GM23338 (cell line): ENCODE data around the gene SLC25A36. TPM values are rescaled to one million over a fixed set of nuclear protein-coding genes. Genes with fewer than 3 reads are reported as not detected.

Experiments
- ATAC-seq: fragments of 200-7000 bp; cut with Tn5 transposase; 3 replicates; pipeline ENCODE4 v1.9.1; 2020
- DNase-seq: peaks from one replicate; pipeline ENCODE4 v3.0.0-alpha.2; 2015; ENCODE audit warnings: low spot score
- H2AFZ ChIP-seq: fragments of 200-600 bp; sonication (generic); 2 replicates; pipeline ENCODE4 v1.8.0; 2016; ENCODE audit warnings: antibody characterized with exemption, mild to moderate bottlenecking, moderate library complexity
- H3F3A ChIP-seq: fragments of 200-600 bp; sonication (generic); replicated peaks from 2 replicates; pipeline ENCODE4 v1.8.0; 2017; ENCODE audit warnings: antibody characterized with exemption, mixed run types, low read depth
- H3K27ac ChIP-seq: fragments of 200-600 bp; sonication (generic); 2 replicates; pipeline ENCODE4 v1.6.1; 2016; ENCODE audit warnings: low read depth
- H3K27me3 ChIP-seq: fragments of 200-600 bp; sonication (generic); 2 replicates; pipeline ENCODE4 v1.8.0; 2016; ENCODE audit warnings: mild to moderate bottlenecking, mixed run types, moderate library complexity; ENCODE audit not compliant: insufficient read depth
- H3K36me3 ChIP-seq: fragments of 200-600 bp; sonication (generic); 2 replicates; pipeline ENCODE4 v1.8.0; 2016; ENCODE audit warnings: mild to moderate bottlenecking; ENCODE audit not compliant: insufficient read depth
- H3K4me1 ChIP-seq: fragments of 200-600 bp; sonication (generic); 2 replicates; pipeline ENCODE4 v1.8.0; 2016; ENCODE audit warnings: mild to moderate bottlenecking, moderate library complexity; ENCODE audit not compliant: insufficient read depth
- H3K4me2 ChIP-seq: fragments of 200-600 bp; sonication (generic); 2 replicates; pipeline ENCODE4 v1.7.1; 2017; ENCODE audit warnings: mixed run types
- H3K4me3 ChIP-seq: fragments of 200-600 bp; sonication (generic); 2 replicates; pipeline ENCODE4 v1.6.1; 2016; ENCODE audit warnings: mixed run types
- H3K79me2 ChIP-seq: fragments of 200-600 bp; sonication (generic); replicated peaks from 2 replicates; pipeline ENCODE4 v1.8.0; 2017; ENCODE audit warnings: mild to moderate bottlenecking; ENCODE audit not compliant: insufficient read depth
- H3K9me2 ChIP-seq: fragments of 200-600 bp; sonication (generic); 2 replicates; pipeline ENCODE4 v1.8.0; 2017; ENCODE audit not compliant: insufficient read depth
- H4K20me1 ChIP-seq: fragments of 200-600 bp; sonication (generic); replicated peaks from 2 replicates; pipeline ENCODE4 v1.8.0; 2017; ENCODE audit warnings: mild to moderate bottlenecking; ENCODE audit not compliant: insufficient read depth
- H3K27ac Mint-ChIP-seq: 2 replicates; pipeline ENCODE4 v1.8.0; 2020; ENCODE audit warnings: inconsistent platforms, mild to moderate bottlenecking, moderate library complexity, mixed read lengths
- H3K27me3 Mint-ChIP-seq: 3 replicates; pipeline ENCODE4 v1.8.0; 2022; ENCODE audit warnings: low read depth, mild to moderate bottlenecking, moderate library complexity, mixed read lengths, inconsistent platforms; ENCODE audit not compliant: insufficient read depth, poor library complexity
- H3K36me3 Mint-ChIP-seq: 3 replicates; pipeline ENCODE4 v1.8.0; 2021; ENCODE audit warnings: low read depth, mild to moderate bottlenecking, inconsistent platforms, moderate library complexity, mixed read lengths
- H3K4me1 Mint-ChIP-seq: 3 replicates; pipeline ENCODE4 v1.8.0; 2020; ENCODE audit warnings: mild to moderate bottlenecking, inconsistent platforms, mixed read lengths
- H3K4me3 Mint-ChIP-seq: 3 replicates; pipeline ENCODE4 v1.8.0; 2021; ENCODE audit warnings: moderate library complexity, mild to moderate bottlenecking, inconsistent platforms, mixed read lengths
- H3K9me3 Mint-ChIP-seq: 3 replicates; pipeline ENCODE4 v1.8.0; 2020; ENCODE audit warnings: moderate library complexity, mild to moderate bottlenecking, inconsistent platforms, mixed read lengths
- EZH2phosphoT487 ChIP-seq: fragments of 200-600 bp; sonication (generic); IDR thresholded peaks from one replicate; pipeline ENCODE4 v1.8.1; 2018; ENCODE audit warnings: antibody characterized with exemption; ENCODE audit not compliant: unreplicated experiment
- JUNB ChIP-seq: IDR thresholded peaks from one replicate; pipeline ENCODE4 v1.6.1; 2016; ENCODE audit warnings: antibody characterized with exemption; ENCODE audit not compliant: unreplicated experiment
- NANOG ChIP-seq: IDR thresholded peaks from 2 replicates; pipeline ENCODE4 v1.6.1; 2016; ENCODE audit warnings: antibody characterized with exemption, borderline replicate concordance
- STAT1 ChIP-seq: IDR thresholded peaks from one replicate; pipeline ENCODE4 v1.6.1; 2016; ENCODE audit warnings: antibody characterized with exemption; ENCODE audit not compliant: unreplicated experiment
- ZNF114 ChIP-seq: fragments of 250-450 bp; sonication (Bioruptor Pico); IDR thresholded peaks from 2 replicates; pipeline ENCODE4 v1.5.0; 2020; ENCODE audit warnings: mild to moderate bottlenecking, moderate library complexity
- polyA plus RNA-seq: library from polyadenylated mRNA; unstranded; fragments of >200 nt; fragmentation: Nextera tagmentation; extraction: Ambion mirVana; gene quantifications from 2 replicates; pipeline ENCODE4 v1.2.1, GENCODE V29; 2016
- total RNA-seq: library from RNA; depleted of rRNA; stranded (reverse); fragments of >200 nt; shearing (Covaris generic); gene quantifications from 2 replicates; pipeline ENCODE4 v1.2.3, GENCODE V29; 2014
- TF ChIP-seq, protein P1 (sequence below): fragments of 250-450 bp; sonication (Bioruptor Pico); IDR thresholded peaks from 2 replicates; pipeline ENCODE4 v1.5.0; 2020; ENCODE audit warnings: mild to moderate bottlenecking, moderate library complexity

Gene SLC25A36
- total and polyA plus RNA-seq, 2 experiments from 2014 or later = 113 to 123 TPM

DNA sequence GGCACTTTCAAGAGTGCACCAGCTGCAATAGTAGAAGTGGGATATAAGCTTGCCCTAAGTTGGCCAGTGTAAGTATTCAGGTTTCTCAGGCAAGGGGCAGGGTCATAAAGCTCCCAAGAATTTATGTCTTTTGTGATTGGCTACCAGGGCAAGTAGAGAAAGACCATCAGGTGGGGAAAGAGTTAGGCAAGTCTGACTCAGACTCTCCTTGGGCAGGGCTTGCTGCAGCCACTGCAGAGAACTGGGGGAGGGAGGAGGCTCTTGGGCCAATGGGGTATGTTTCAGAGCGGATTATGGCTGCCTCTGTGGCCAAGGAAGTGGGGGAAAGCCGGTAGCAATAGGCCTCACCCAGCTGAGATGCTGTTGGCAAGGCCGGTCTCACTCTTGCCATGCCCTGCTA, 44.6 kb upstream of the SLC25A36 start:
- H3K27me3 ChIP-seq = no peaks in the 10 kb centered on the region
- Mint-ChIP-seq H3K4me1 (no peaks in the 10 kb centered on the region), H3K27ac (no peak overlapping the region), H3K4me3 (no peak overlapping the region), H3K36me3 (no peaks in the 10 kb centered on the region), H3K27me3 (peaks cover 5% of the 10 kb centered on the region), H3K9me3 (no peaks in the 10 kb centered on the region)
- H2AFZ ChIP-seq = no peak overlapping the region
- TF ChIP-seq STAT1 (no peak), NANOG (no peak), JUNB (no peak), EZH2phosphoT487 (no peak), ZNF114 (no peak)
- TF ChIP-seq, protein P1, sequence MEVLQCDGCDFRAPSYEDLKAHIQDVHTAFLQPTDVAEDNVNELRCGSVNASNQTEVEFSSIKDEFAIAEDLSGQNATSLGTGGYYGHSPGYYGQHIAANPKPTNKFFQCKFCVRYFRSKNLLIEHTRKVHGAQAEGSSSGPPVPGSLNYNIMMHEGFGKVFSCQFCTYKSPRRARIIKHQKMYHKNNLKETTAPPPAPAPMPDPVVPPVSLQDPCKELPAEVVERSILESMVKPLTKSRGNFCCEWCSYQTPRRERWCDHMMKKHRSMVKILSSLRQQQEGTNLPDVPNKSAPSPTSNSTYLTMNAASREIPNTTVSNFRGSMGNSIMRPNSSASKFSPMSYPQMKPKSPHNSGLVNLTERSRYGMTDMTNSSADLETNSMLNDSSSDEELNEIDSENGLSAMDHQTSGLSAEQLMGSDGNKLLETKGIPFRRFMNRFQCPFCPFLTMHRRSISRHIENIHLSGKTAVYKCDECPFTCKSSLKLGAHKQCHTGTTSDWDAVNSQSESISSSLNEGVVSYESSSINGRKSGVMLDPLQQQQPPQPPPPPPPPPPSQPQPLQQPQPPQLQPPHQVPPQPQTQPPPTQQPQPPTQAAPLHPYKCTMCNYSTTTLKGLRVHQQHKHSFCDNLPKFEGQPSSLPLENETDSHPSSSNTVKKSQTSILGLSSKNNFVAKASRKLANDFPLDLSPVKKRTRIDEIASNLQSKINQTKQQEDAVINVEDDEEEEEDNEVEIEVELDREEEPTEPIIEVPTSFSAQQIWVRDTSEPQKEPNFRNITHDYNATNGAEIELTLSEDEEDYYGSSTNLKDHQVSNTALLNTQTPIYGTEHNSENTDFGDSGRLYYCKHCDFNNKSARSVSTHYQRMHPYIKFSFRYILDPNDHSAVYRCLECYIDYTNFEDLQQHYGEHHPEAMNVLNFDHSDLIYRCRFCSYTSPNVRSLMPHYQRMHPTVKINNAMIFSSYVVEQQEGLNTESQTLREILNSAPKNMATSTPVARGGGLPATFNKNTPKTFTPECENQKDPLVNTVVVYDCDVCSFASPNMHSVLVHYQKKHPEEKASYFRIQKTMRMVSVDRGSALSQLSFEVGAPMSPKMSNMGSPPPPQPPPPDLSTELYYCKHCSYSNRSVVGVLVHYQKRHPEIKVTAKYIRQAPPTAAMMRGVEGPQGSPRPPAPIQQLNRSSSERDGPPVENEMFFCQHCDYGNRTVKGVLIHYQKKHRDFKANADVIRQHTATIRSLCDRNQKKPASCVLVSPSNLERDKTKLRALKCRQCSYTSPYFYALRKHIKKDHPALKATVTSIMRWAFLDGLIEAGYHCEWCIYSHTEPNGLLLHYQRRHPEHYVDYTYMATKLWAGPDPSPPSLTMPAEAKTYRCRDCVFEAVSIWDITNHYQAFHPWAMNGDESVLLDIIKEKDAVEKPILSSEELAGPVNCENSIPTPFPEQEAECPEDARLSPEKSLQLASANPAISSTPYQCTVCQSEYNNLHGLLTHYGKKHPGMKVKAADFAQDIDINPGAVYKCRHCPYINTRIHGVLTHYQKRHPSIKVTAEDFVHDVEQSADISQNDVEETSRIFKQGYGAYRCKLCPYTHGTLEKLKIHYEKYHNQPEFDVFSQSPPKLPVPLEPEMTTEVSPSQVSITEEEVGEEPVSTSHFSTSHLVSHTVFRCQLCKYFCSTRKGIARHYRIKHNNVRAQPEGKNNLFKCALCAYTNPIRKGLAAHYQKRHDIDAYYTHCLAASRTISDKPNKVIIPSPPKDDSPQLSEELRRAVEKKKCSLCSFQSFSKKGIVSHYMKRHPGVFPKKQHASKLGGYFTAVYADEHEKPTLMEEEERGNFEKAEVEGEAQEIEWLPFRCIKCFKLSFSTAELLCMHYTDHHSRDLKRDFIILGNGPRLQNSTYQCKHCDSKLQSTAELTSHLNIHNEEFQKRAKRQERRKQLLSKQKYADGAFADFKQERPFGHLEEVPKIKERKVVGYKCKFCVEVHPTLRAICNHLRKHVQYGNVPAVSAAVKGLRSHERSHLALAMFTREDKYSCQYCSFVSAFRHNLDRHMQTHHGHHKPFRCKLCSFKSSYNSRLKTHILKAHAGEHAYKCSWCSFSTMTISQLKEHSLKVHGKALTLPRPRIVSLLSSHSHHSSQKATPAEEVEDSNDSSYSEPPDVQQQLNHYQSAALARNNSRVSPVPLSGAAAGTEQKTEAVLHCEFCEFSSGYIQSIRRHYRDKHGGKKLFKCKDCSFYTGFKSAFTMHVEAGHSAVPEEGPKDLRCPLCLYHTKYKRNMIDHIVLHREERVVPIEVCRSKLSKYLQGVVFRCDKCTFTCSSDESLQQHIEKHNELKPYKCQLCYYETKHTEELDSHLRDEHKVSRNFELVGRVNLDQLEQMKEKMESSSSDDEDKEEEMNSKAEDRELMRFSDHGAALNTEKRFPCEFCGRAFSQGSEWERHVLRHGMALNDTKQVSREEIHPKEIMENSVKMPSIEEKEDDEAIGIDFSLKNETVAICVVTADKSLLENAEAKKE (CRISPR knock-in tag) = no peak
- peaks cover 10% of the 10 kb centered on the region; the same call in 1 of the 2 replicates for H3K9me2 ChIP-seq
- H3F3A ChIP-seq = no peaks in the 10 kb centered on the region
- no peak overlapping the region for H3K4me2 ChIP-seq
- no peaks in the 10 kb centered on the region for H3K36me3 ChIP-seq
- no peak overlapping the region for H3K27ac ChIP-seq
- no peaks in the 10 kb centered on the region for H3K4me1 ChIP-seq
- no peaks in the 10 kb centered on the region for H3K79me2 ChIP-seq
- no peaks in the 10 kb centered on the region for H4K20me1 ChIP-seq
- ATAC-seq (no peak), DNase-seq (no peak)
- H3K4me3 ChIP-seq = no peak overlapping the region
